HCT116 (cell line): ENCODE measurements around the gene MAPK8IP1. TPM values are rescaled to one million over a fixed set of nuclear protein-coding genes. Genes with fewer than 3 reads are reported as not detected.

Experiments
- ATAC-seq: fragments of 200-7000 bp; cut with Tn5 transposase; 2 replicates; pipeline ENCODE4 v1.9.1; 2020; ENCODE audit warnings: mild to moderate bottlenecking, moderate library complexity
- BruUV-seq: library from RNA; stranded (reverse); fragments of 400-500 nt; replicated peaks from 2 replicates; lab custom pipeline; 2021; lab: Mats Ljungman, UMichigan
- CTCF ChIA-PET: fragments of 300-600 bp; sonication (Branson Sonifier 250); formaldehyde crosslinking; loops from one replicate; lab custom pipeline; 2021; ENCODE audit warnings: antibody characterized with exemption; lab: Charles Lee
- POLR2A ChIA-PET: fragments of 300-600, 350-600 bp; sonication (Branson Sonifier 250); formaldehyde crosslinking; loops from one replicate; lab custom pipeline; 2021; ENCODE audit warnings: antibody characterized with exemption; lab: Charles Lee
- RAD21 ChIA-PET, 2 experiments: fragments of 300-600 bp; sonication (Branson Sonifier 250); formaldehyde crosslinking; loops; one replicate each; lab custom pipeline; 2023; ENCODE audit warnings: low total read pairs in 2 of 2; ENCODE audit not compliant: uncharacterized antibody in 2 of 2, unreplicated experiment in 2 of 2, low non-redundant PET in 1 of 2; lab: Charles Lee
- DNase-seq: peaks from one replicate; pipeline ENCODE4 v3.0.0-alpha.2; 2010; ENCODE audit warnings: low read depth, low spot score
- H2AFZ ChIP-seq: fragments of 200-600 bp; shearing (Covaris generic), sonication (generic); 2 replicates; pipeline ENCODE4 v1.6.1; 2017; ENCODE audit warnings: low read depth, mixed run types, mixed read lengths, antibody characterized with exemption, low read length; ENCODE audit not compliant: poor library complexity, severe bottlenecking
- H3K27ac ChIP-seq: 2 replicates; pipeline ENCODE4 v1.5.1; 2012; ENCODE audit warnings: low read depth, low read length
- H3K27me3 ChIP-seq: fragments of 200-600 bp; sonication (generic); 2 replicates; pipeline ENCODE4 v1.6.1; 2016; ENCODE audit warnings: mixed run types, low read length, mixed read lengths; ENCODE audit not compliant: insufficient read depth
- H3K36me3 ChIP-seq, 2 experiments: fragments of 200-500 bp in 1 of 2; fragments of 200-600 bp in 1 of 2; sonication (Bioruptor generic) in 1 of 2; sonication (generic) in 1 of 2; 2 replicates each; pipeline versions ENCODE4 v1.5.1 to v1.6.1; 2014 to 2016; ENCODE audit warnings: low read length in 2 of 2, inconsistent platforms in 1 of 2, mixed read lengths in 1 of 2, mixed run types in 1 of 2; ENCODE audit not compliant: insufficient read depth in 2 of 2, control insufficient read depth in 1 of 2
- H3K4me1 ChIP-seq, 2 experiments: fragments of 200-600 bp in 1 of 2; sonication (generic) in 1 of 2; 2 replicates each; pipeline versions ENCODE4 v1.5.1 to v1.6.1; 2012 to 2017; ENCODE audit warnings: low read length in 2 of 2, inconsistent platforms in 1 of 2, mild to moderate bottlenecking in 1 of 2, mixed read lengths in 1 of 2, mixed run types in 1 of 2, moderate library complexity in 1 of 2; ENCODE audit not compliant: insufficient read depth in 2 of 2, control insufficient read depth in 1 of 2
- H3K4me2 ChIP-seq: fragments of 200-600 bp; sonication (generic); 2 replicates; pipeline ENCODE4 v1.6.1; 2017; ENCODE audit warnings: mixed run types, low read length, mixed read lengths
- H3K4me3 ChIP-seq, 2 experiments: fragments of 200-600 bp in 1 of 2; sonication (generic) in 1 of 2; replicated peaks in 1 of 2; 2 replicates each; pipeline ENCODE4 v1.5.1; 2011 to 2016; ENCODE audit warnings: low read length in 2 of 2, control low read depth in 1 of 2, low read depth in 1 of 2, mild to moderate bottlenecking in 1 of 2, mixed read lengths in 1 of 2, mixed run types in 1 of 2
- H3K79me2 ChIP-seq: fragments of 200-600 bp; sonication (generic); 2 replicates; pipeline ENCODE4 v1.6.1; 2017; ENCODE audit warnings: mild to moderate bottlenecking, mixed run types, low read length, moderate library complexity, mixed read lengths; ENCODE audit not compliant: insufficient read depth
- H3K9ac ChIP-seq: fragments of 200-600 bp; sonication (generic); 2 replicates; pipeline ENCODE4 v1.6.1; 2016; ENCODE audit warnings: low read length, mixed read lengths
- H3K9me2 ChIP-seq: fragments of 200-600 bp; sonication (generic), shearing (Covaris generic); 2 replicates; pipeline ENCODE4 v1.6.1; 2017; ENCODE audit warnings: mixed run types, mild to moderate bottlenecking, moderate library complexity; ENCODE audit not compliant: insufficient read depth
- H3K9me3 ChIP-seq, 2 experiments: fragments of 200-500 bp in 1 of 2; fragments of 200-600 bp in 1 of 2; sonication (Bioruptor generic) in 1 of 2; sonication (generic) in 1 of 2; 2 replicates each; pipeline ENCODE4 v1.6.1; 2014 to 2017; ENCODE audit warnings: low read length in 2 of 2, mixed read lengths in 2 of 2, inconsistent platforms in 1 of 2, low read depth in 1 of 2, mild to moderate bottlenecking in 1 of 2, mixed run types in 1 of 2, moderate library complexity in 1 of 2; ENCODE audit not compliant: control insufficient read depth in 1 of 2, insufficient read depth in 1 of 2
- H4K20me1 ChIP-seq: fragments of 200-600 bp; sonication (generic), shearing (Covaris generic); 2 replicates; pipeline ENCODE4 v1.6.1; 2017; ENCODE audit warnings: mixed run types, mild to moderate bottlenecking, moderate library complexity; ENCODE audit not compliant: insufficient read depth
- CEBPB ChIP-seq: IDR thresholded peaks from 2 replicates; pipeline ENCODE4 v1.6.1; 2012; ENCODE audit warnings: low read depth
- EGR1 ChIP-seq: IDR thresholded peaks from 2 replicates; pipeline ENCODE4 v1.6.1; 2012; ENCODE audit warnings: low read depth
- FOSL1 ChIP-seq: IDR thresholded peaks from 2 replicates; pipeline ENCODE4 v1.6.1; 2012; ENCODE audit warnings: low read depth
- RAD21 ChIP-seq: IDR thresholded peaks from 2 replicates; pipeline ENCODE4 v1.6.1; 2012; ENCODE audit warnings: low read depth, mild to moderate bottlenecking
- SIN3A ChIP-seq: IDR thresholded peaks from 2 replicates; pipeline ENCODE4 v1.6.1; 2012; ENCODE audit warnings: low read depth
- intact Hi-C: fragments of 100-400 bp; cut with micrococcal nuclease; formaldehyde crosslinking; loops from 2 replicates; pipeline ENCODE4 v1.10.0; 2022
- total RNA-seq: library from RNA; stranded (reverse); gene quantifications from one replicate; pipeline ENCODE4 v1.2.1, GENCODE V29; 2021; ENCODE audit not compliant: unreplicated experiment
- TF ChIP-seq, protein P1 (sequence below): IDR thresholded peaks from 2 replicates; pipeline ENCODE4 v1.6.1; 2012; ENCODE audit warnings: low read depth
- TF ChIP-seq, protein P2 (sequence below), 3 experiments: fragments of 200-600 bp in 1 of 3; sonication (generic) in 1 of 3; IDR thresholded peaks in 2 of 3; conservative IDR thresholded peaks in 1 of 3; 2 replicates each; pipeline ENCODE4 v1.5.1; 2012 to 2017; ENCODE audit warnings: low read depth in 2 of 3, low read length in 2 of 3, antibody characterized with exemption in 1 of 3, borderline replicate concordance in 1 of 3, control low read depth in 1 of 3, mild to moderate bottlenecking in 1 of 3, mixed read lengths in 1 of 3, mixed run types in 1 of 3, moderate library complexity in 1 of 3; ENCODE audit not compliant: insufficient read depth in 1 of 3
- TF ChIP-seq, protein P3 (sequence below): IDR thresholded peaks from 2 replicates; pipeline ENCODE4 v1.6.1; 2012
- TF ChIP-seq, protein P4 (sequence below): IDR thresholded peaks from 2 replicates; pipeline ENCODE4 v1.6.1; 2011; ENCODE audit warnings: mild to moderate bottlenecking, low read length, moderate library complexity; ENCODE audit not compliant: insufficient replicate concordance; ENCODE audit errors: extremely low read depth

The MAPK8IP1 gene
- total RNA-seq, 1 experiment from 2014 or later: 10.1 TPM

DNA sequence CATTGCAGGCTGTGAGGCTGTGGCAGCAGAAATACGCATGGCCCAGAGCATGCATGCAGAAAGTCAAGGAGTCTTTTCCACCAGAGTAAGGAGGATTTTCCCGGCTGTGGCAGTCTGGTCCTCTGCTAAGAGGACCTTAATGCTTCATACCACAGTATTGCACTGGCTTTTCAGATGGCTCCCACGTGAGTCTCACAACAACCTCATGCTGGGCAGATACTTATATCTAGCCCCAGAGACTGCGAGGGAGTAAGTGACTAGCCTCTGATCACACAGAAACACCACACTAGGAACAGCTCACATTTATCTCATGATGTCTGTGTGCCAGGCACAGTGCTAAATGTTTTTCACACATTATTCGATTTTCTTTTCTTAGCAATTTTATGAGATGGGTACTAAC, 30.1 kb upstream of the MAPK8IP1 start (continued):
- TF ChIP-seq, protein P1, sequence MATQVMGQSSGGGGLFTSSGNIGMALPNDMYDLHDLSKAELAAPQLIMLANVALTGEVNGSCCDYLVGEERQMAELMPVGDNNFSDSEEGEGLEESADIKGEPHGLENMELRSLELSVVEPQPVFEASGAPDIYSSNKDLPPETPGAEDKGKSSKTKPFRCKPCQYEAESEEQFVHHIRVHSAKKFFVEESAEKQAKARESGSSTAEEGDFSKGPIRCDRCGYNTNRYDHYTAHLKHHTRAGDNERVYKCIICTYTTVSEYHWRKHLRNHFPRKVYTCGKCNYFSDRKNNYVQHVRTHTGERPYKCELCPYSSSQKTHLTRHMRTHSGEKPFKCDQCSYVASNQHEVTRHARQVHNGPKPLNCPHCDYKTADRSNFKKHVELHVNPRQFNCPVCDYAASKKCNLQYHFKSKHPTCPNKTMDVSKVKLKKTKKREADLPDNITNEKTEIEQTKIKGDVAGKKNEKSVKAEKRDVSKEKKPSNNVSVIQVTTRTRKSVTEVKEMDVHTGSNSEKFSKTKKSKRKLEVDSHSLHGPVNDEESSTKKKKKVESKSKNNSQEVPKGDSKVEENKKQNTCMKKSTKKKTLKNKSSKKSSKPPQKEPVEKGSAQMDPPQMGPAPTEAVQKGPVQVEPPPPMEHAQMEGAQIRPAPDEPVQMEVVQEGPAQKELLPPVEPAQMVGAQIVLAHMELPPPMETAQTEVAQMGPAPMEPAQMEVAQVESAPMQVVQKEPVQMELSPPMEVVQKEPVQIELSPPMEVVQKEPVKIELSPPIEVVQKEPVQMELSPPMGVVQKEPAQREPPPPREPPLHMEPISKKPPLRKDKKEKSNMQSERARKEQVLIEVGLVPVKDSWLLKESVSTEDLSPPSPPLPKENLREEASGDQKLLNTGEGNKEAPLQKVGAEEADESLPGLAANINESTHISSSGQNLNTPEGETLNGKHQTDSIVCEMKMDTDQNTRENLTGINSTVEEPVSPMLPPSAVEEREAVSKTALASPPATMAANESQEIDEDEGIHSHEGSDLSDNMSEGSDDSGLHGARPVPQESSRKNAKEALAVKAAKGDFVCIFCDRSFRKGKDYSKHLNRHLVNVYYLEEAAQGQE: no peak

DNA sequence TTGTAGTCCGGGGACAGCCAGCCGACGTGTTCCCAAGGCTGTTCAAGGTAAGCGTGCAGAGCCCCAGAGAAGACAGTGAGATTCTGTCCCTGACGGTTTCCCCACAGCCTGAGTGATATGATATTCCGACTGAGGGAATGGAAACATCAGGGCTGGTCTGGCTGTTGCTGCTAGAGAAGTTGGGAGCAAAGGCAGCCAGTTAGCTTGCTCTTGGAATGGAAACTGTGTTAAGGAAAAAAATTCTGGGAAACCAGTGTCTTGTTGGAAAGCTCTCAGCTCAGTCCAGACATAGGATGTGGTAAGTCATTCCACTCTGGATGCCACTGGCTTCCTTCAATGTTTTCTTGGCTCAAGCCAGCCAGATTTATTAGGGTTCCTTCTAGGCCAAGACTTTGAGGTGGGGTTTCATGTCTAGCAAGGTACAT, 29.4 kb upstream of the MAPK8IP1 start:
- no TSS peak for BruUV-seq
- ChIA-PET RAD21 (no interaction called here), POLR2A (no interaction called here), CTCF (no interaction called here)
- Histone ChIP-seq H3K27me3 (no peaks in the 10 kb centered on the region), H3K9ac (no peak overlapping the region), H3K9me3 (no peaks in the 10 kb centered on the region), H3K4me3 (no peak overlapping the region), H3K36me3 (peaks cover 3 to 8% of the 10 kb centered on the region in 2 experiments; a peak in 3 of 4 replicates), H4K20me1 (no peaks in the 10 kb centered on the region), H2AFZ (no peak overlapping the region), H3K9me2 (no peaks in the 10 kb centered on the region), H3K27ac (no peak overlapping the region), H3K4me1 (peaks cover 0 to 5% of the 10 kb centered on the region in 2 experiments; a peak in 1 of 4 replicates), H3K4me2 (no peak overlapping the region), H3K79me2 (peaks cover 19% of the 10 kb centered on the region)
- DNase-seq (no peak), ATAC-seq (no peak)
- no peak for TF ChIP-seq RAD21
- no peak for TF ChIP-seq SIN3A
- TF ChIP-seq, protein P2, sequence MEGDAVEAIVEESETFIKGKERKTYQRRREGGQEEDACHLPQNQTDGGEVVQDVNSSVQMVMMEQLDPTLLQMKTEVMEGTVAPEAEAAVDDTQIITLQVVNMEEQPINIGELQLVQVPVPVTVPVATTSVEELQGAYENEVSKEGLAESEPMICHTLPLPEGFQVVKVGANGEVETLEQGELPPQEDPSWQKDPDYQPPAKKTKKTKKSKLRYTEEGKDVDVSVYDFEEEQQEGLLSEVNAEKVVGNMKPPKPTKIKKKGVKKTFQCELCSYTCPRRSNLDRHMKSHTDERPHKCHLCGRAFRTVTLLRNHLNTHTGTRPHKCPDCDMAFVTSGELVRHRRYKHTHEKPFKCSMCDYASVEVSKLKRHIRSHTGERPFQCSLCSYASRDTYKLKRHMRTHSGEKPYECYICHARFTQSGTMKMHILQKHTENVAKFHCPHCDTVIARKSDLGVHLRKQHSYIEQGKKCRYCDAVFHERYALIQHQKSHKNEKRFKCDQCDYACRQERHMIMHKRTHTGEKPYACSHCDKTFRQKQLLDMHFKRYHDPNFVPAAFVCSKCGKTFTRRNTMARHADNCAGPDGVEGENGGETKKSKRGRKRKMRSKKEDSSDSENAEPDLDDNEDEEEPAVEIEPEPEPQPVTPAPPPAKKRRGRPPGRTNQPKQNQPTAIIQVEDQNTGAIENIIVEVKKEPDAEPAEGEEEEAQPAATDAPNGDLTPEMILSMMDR (IDR thresholded peaks at IDR 0.05 in 2 of 3, conservative IDR thresholded peaks at IDR 0.05 in 1 of 3; ENCODE audit: borderline replicate concordance in 1 of 3, insufficient read depth in 1 of 3, low read depth in 2 of 3, low read length in 2 of 3): no peak
- TF ChIP-seq, protein P3, sequence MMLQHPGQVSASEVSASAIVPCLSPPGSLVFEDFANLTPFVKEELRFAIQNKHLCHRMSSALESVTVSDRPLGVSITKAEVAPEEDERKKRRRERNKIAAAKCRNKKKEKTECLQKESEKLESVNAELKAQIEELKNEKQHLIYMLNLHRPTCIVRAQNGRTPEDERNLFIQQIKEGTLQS: no peak
- TF ChIP-seq, protein P1: no peak
- no peak for TF ChIP-seq CEBPB
- no peak for TF ChIP-seq EGR1
- TF ChIP-seq, protein P4, sequence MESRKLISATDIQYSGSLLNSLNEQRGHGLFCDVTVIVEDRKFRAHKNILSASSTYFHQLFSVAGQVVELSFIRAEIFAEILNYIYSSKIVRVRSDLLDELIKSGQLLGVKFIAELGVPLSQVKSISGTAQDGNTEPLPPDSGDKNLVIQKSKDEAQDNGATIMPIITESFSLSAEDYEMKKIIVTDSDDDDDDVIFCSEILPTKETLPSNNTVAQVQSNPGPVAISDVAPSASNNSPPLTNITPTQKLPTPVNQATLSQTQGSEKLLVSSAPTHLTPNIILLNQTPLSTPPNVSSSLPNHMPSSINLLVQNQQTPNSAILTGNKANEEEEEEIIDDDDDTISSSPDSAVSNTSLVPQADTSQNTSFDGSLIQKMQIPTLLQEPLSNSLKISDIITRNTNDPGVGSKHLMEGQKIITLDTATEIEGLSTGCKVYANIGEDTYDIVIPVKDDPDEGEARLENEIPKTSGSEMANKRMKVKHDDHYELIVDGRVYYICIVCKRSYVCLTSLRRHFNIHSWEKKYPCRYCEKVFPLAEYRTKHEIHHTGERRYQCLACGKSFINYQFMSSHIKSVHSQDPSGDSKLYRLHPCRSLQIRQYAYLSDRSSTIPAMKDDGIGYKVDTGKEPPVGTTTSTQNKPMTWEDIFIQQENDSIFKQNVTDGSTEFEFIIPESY: no peak
- no peak for TF ChIP-seq FOSL1
- intact Hi-C loops: no loop called here
